ENCODE measurements around the gene SGPP1.
"Not testable (repeated sequence)": the region's sequence is repeated elsewhere in the genome, so short reads cannot be mapped to it uniquely, and the experiment has no call there.

Gene SGPP1

GRCh38 chr14:63672417-63673180, 55.3 kb downstream of the SGPP1 start:
- no peak for DNase-seq (ENCODE audit: low read depth)

GRCh38 chr14:63671987-63672386, 55.9 kb downstream of the SGPP1 start:
- no peak for DNase-seq (ENCODE audit: low read depth)

- no peak for DNase-seq (ENCODE audit: low read depth)
Observed at GRCh38 chr14:63670692-63671091, 57.2 kb downstream of the SGPP1 start.

- no peak for DNase-seq (ENCODE audit: low read depth)
Observed at GRCh38 chr14:63666335-63666734, 61.5 kb downstream of the SGPP1 start.

GRCh38 chr14:63663428-63664341, 64.2 kb downstream of the SGPP1 start:
- no peak for DNase-seq (ENCODE audit: low read depth)

- no peak for DNase-seq (ENCODE audit: low read depth)
Observed at GRCh38 chr14:63662776-63663175, 65.1 kb downstream of the SGPP1 start.

GRCh38 chr14:63661881-63662280, 66.0 kb downstream of the SGPP1 start:
- DNase-seq (ENCODE audit: low read depth), result not testable (repeated sequence)

GRCh38 chr14:63659726-63660125, 68.1 kb downstream of the SGPP1 start:
- DNase-seq (ENCODE audit: low read depth), result no peak

- no peak for DNase-seq (ENCODE audit: low read depth)
Observed at GRCh38 chr14:63656194-63656593, 71.7 kb downstream of the SGPP1 start.

GRCh38 chr14:63654936-63655335, 72.9 kb downstream of the SGPP1 start:
- no peak for DNase-seq (ENCODE audit: low read depth)

GRCh38 chr14:63654346-63654745, 73.5 kb downstream of the SGPP1 start:
- DNase-seq (ENCODE audit: low read depth), result no peak

- no peak for DNase-seq (ENCODE audit: low read depth)
Observed at GRCh38 chr14:63652406-63652805, 75.5 kb downstream of the SGPP1 start.

- DNase-seq (ENCODE audit: low read depth), result no peak
Observed at GRCh38 chr14:63650256-63650952, 77.5 kb downstream of the SGPP1 start.

- DNase-seq (ENCODE audit: low read depth), result no peak
Observed at GRCh38 chr14:63647696-63648410, 80.0 kb downstream of the SGPP1 start.

GRCh38 chr14:63644741-63645140, 83.1 kb downstream of the SGPP1 start:
- DNase-seq (ENCODE audit: low read depth), result no peak

- no peak for DNase-seq (ENCODE audit: low read depth)
Observed at GRCh38 chr14:63642656-63643382, 85.0 kb downstream of the SGPP1 start.

- peak; percentile 58 for DNase-seq (ENCODE audit: low read depth)
Observed at GRCh38 chr14:63642229-63642611, 85.6 kb downstream of the SGPP1 start.

- DNase-seq (ENCODE audit: low read depth), result peak; percentile 92
Observed at GRCh38 chr14:63641473-63642228, 86.2 kb downstream of the SGPP1 start, which contains the start of gene WDR89. WDR89 (minus strand) TSS chr14:63641871; CDS start chr14:63599942, 41,929 bp downstream.

GRCh38 chr14:63638493-63638892, 89.4 kb downstream of the SGPP1 start:
- DNase-seq (ENCODE audit: low read depth), result no peak

GRCh38 chr14:63636094-63636635, 91.7 kb downstream of the SGPP1 start:
- not testable (repeated sequence) for DNase-seq (ENCODE audit: low read depth)
